NCI-H2081 treated with DMSO at 0.1 percent for 48 hours (cell line): ENCODE measurements around the gene FFAR3.
"Not testable (repeated sequence)": the region's sequence is repeated elsewhere in the genome, so short reads cannot be mapped to it uniquely, and the experiment has no call there.

Source experiments
- DNase-seq: peaks from one replicate; lab custom pipeline; 2025; lab: John Stamatoyannopoulos, UW

The FFAR3 gene

DNA sequence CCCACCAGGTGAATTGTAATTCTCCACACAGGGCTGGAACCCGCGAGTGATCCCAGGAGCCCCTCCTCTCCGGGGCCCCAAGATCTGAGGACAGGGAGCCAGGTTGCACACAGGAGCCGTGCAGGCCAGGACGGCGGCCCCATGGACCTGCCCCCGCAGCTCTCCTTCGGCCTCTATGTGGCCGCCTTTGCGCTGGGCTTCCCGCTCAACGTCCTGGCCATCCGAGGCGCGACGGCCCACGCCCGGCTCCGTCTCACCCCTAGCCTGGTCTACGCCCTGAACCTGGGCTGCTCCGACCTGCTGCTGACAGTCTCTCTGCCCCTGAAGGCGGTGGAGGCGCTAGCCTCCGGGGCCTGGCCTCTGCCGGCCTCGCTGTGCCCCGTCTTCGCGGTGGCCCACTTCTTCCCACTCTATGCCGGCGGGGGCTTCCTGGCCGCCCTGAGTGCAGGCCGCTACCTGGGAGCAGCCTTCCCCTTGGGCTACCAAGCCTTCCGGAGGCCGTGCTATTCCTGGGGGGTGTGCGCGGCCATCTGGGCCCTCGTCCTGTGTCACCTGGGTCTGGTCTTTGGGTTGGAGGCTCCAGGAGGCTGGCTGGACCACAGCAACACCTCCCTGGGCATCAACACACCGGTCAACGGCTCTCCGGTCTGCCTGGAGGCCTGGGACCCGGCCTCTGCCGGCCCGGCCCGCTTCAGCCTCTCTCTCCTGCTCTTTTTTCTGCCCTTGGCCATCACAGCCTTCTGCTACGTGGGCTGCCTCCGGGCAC lies 6.7 kb upstream of the FFAR3 start:
- DNase-seq = no peak

DNA sequence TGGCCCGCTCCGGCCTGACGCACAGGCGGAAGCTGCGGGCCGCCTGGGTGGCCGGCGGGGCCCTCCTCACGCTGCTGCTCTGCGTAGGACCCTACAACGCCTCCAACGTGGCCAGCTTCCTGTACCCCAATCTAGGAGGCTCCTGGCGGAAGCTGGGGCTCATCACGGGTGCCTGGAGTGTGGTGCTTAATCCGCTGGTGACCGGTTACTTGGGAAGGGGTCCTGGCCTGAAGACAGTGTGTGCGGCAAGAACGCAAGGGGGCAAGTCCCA lies 6.1 kb upstream of the FFAR3 start:
- no peak for DNase-seq

- no peak for DNase-seq
Observed at GRCh38 chr19:35352448-35353304, 5.6 kb upstream of the FFAR3 start.

- no peak for DNase-seq
Observed at GRCh38 chr19:35353635-35354034, 4.6 kb upstream of the FFAR3 start.

DNA sequence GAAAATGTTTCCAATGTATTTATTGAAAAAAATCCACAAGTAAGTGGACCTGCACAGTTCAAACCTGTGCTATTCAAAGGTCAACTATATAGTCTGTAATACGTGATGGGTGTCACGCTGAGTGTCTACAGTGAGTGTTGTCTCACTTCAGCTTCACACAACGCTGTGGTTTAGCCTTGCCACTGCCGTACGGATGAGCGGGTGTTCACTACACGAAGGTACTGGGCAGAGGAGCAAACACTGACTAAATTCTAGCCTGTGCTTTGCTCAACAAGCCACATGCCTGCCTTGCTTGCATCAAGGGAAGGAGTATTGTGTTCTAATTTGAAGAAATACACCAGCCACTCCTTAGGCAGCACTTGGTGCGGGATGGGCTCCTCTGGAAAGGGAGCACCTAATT lies 3.4 kb upstream of the FFAR3 start:
- DNase-seq = no peak

GRCh38 chr19:35355791-35356460 lies 2.3 kb upstream of the FFAR3 start:
- DNase-seq = no peak

GRCh38 chr19:35358834-35359233 lies 574 bp downstream of the FFAR3 start:
- DNase-seq = not testable (repeated sequence)

GRCh38 chr19:35359395-35359794 lies 1.1 kb downstream of the FFAR3 start:
- not testable (repeated sequence) for DNase-seq

- not testable (repeated sequence) for DNase-seq
Observed at GRCh38 chr19:35360081-35360480, 1.8 kb downstream of the FFAR3 start.

DNA sequence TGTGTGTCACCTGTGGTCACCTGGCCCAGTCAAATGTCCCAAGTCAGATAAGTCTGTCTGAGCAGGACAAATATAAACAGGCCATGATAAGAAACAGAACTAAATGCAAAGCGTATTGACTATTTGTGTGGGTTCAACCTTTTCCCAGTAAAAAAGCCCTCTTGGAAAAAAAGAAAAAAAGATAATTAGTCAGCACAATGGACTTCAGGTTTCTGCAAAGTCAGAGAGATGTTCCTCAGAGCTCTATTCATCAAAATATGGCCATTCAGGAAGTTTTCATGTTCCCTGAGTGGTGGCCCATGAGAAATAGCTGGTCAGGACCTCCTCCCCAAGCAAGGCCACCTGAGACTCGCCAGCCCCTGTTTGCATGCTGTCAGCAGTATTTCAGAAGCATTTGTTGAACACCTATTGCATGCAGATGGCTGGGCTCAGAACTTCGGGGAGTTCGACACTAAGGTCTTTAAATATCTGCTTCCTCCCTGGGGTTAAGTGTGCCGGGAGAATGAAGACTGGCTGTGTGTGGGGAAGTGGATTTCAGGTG lies 2.7 kb downstream of the FFAR3 start:
- DNase-seq = no peak

GRCh38 chr19:35362261-35363000 lies 4.2 kb downstream of the FFAR3 start:
- DNase-seq = no peak

- no peak for DNase-seq
Observed at GRCh38 chr19:35363001-35363590, 4.8 kb downstream of the FFAR3 start.

DNA sequence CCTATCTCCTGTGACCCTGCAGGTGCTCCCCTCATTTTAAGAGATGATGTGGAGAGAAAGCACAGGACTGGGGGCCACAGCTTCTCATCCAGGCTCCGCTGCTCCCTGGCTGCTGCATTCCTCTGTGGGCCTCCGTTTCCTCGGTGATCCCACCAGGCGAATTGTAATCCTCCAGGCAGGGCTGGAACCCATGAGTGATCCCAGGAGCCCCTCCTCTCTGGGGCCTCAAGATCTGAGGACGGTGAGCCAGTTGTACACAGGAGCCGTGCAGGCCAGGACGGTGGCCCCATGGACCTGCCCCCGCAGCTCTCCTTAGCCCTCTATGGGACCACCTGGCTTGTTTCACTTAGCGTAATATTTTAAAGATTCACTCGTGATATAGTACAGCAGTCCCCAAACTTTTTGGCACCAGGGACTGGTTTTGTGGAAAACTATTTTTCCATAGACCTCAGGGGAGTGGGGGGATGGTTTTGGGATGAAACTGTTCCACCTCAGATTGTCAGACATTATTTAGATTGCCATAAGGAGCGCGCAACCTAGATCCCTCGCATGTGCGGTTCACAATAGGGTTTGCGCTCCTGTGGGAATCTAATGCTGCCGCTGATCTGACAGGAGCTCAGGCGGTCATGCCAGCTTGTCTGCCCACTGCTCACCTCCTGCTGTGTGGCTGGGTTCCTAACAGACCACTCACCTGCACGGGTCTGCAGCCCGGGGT lies 5.6 kb downstream of the FFAR3 start:
- DNase-seq = no peak

GRCh38 chr19:35365303-35365702 lies 7.0 kb downstream of the FFAR3 start:
- DNase-seq = no peak

- DNase-seq = no peak
Observed at GRCh38 chr19:35368378-35368777, 10.1 kb downstream of the FFAR3 start.

DNA sequence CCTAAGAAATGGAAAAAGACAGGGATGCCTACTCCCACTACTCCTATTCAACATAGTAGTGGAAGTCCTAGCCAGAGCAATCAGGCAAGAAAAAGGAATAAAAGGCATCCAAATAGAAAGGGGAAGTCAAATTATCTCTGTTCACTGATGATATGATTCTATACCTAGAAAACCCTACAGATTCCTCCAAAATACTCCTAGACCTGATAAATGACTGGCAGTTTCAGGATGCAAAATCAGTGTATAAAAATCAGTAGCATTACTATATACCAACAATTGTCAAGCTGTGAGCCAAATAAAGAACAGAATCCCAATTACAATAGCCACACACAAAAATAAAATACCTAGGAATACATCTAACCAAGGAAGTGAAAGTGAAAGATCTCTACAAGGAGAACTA lies 11.3 kb downstream of the FFAR3 start:
- DNase-seq = no peak

- no peak for DNase-seq
Observed at GRCh38 chr19:35370722-35371121, 12.5 kb downstream of the FFAR3 start, which contains the start of gene GPR42. Gene GPR42, plus strand, starts transcription at chr19:35371068. Its CDS starts 292 bp downstream, at chr19:35371360.

DNA sequence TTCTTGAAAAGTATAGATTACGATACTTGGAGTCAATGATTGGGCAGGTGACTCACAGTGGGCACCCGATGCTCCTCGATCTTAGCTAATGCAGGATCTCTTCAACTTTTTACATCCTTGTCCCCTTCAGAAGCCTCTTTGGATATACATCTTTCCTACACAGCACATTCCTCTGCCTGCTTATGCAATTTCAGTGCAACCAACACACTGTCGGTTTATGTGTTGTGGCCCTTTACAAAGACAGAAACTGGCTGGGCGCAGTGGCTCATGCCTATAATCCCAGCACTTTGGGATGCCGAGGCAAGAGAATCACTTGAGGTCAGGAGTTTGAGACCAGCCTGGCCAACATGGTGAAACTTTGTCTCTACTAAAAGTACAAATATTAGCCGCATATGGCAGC lies 15.2 kb downstream of the FFAR3 start:
- DNase-seq = no peak

GRCh38 chr19:35374031-35374430 lies 15.8 kb downstream of the FFAR3 start:
- DNase-seq = not testable (repeated sequence)

- no peak for DNase-seq
Observed at GRCh38 chr19:35375505-35376307, 17.4 kb downstream of the FFAR3 start.
